OCI-M1 (cell line): Measurements from ENCODE around the gene ZNF346.

Experiments used
- DNase-seq: peaks from one replicate; lab custom pipeline; 2025; lab: John Stamatoyannopoulos, UW

The ZNF346 gene

GRCh38 chr5:177067503-177067902, 45.0 kb downstream of the ZNF346 start:
- no peak for DNase-seq

- no peak for DNase-seq
Measured at GRCh38 chr5:177070536-177071191, 48.2 kb downstream of the ZNF346 start.

- peak; percentile 92 for DNase-seq
Measured at GRCh38 chr5:177071666-177072385, 49.3 kb downstream of the ZNF346 start.

- DNase-seq, result no peak
Measured at GRCh38 chr5:177077335-177077734, 54.8 kb downstream of the ZNF346 start.

GRCh38 chr5:177079606-177080005, 57.1 kb downstream of the ZNF346 start:
- no peak for DNase-seq

- DNase-seq, result no peak
Measured at GRCh38 chr5:177080265-177080664, 57.8 kb downstream of the ZNF346 start.

- DNase-seq, result no peak
Measured at GRCh38 chr5:177081859-177082258, 59.4 kb downstream of the ZNF346 start.

- no peak for DNase-seq
Measured at GRCh38 chr5:177083357-177083756, 60.9 kb downstream of the ZNF346 start.

- DNase-seq, result no peak
Measured at GRCh38 chr5:177084175-177084574, 61.7 kb downstream of the ZNF346 start.

- DNase-seq, result peak; percentile 37
Measured at GRCh38 chr5:177085985-177086653, 63.6 kb downstream of the ZNF346 start.

- peak; percentile 76 for DNase-seq
Measured at GRCh38 chr5:177086654-177087397, 64.3 kb downstream of the ZNF346 start, which contains the start of gene FGFR4. TSS of gene FGFR4 (plus strand) at chr5:177086915. CDS start at chr5:177089603, 2,688 bp downstream.

- no peak for DNase-seq
Measured at GRCh38 chr5:177087398-177088005, 65.0 kb downstream of the ZNF346 start.

- DNase-seq, result no peak
Measured at GRCh38 chr5:177089127-177089526, 66.6 kb downstream of the ZNF346 start.

GRCh38 chr5:177089825-177090641, 67.5 kb downstream of the ZNF346 start:
- DNase-seq, result no peak

- DNase-seq, result no peak
Measured at GRCh38 chr5:177090813-177091212, 68.3 kb downstream of the ZNF346 start.

- no peak for DNase-seq
Measured at GRCh38 chr5:177091232-177091631, 68.7 kb downstream of the ZNF346 start.

GRCh38 chr5:177092178-177093081, 69.9 kb downstream of the ZNF346 start:
- no peak for DNase-seq

- DNase-seq, result no peak
Measured at GRCh38 chr5:177093082-177093712, 70.7 kb downstream of the ZNF346 start.

GRCh38 chr5:177093803-177094202, 71.3 kb downstream of the ZNF346 start:
- DNase-seq, result no peak
